HepG2 (cell line): ENCODE data around the gene PLK3. TPM values are rescaled to one million over a fixed set of nuclear protein-coding genes. Genes with fewer than 3 reads are reported as not detected.

ENCODE experiments used
- EP300 ChIP-seq, 3 experiments: sonication (generic) in 1 of 3; formaldehyde crosslinking in 1 of 3; IDR thresholded peaks; 2 replicates each; pipeline versions ENCODE4 v1.5.1 to v1.6.1; 2011 to 2020; ENCODE audit warnings: low read depth in 2 of 3, low read length in 2 of 3, borderline replicate concordance in 1 of 3, improper control_type of control experiment in 1 of 3, mild to moderate bottlenecking in 1 of 3, missing genetic modification reagents in 1 of 3, moderate library complexity in 1 of 3
- KDM2A ChIP-seq: sonication (generic); formaldehyde crosslinking; IDR thresholded peaks from 2 replicates; pipeline ENCODE4 v1.4.0; 2020; ENCODE audit warnings: low read depth, missing genetic modification reagents, borderline replicate concordance
- MED1 ChIP-seq: sonication (generic); formaldehyde crosslinking; IDR thresholded peaks from 2 replicates; pipeline ENCODE4 v1.4.0; 2020; ENCODE audit warnings: missing genetic modification reagents
- NFRKB ChIP-seq: fragments of 450-650 bp; IDR thresholded peaks from 2 replicates; pipeline ENCODE4 v1.6.1; 2017
- PHB2 ChIP-seq: fragments of 450-650 bp; IDR thresholded peaks from 2 replicates; pipeline ENCODE4 v1.6.1; 2018; ENCODE audit not compliant: partially characterized antibody
- RARA ChIP-seq: IDR thresholded peaks from 2 replicates; pipeline ENCODE4 v1.6.1; 2016; ENCODE audit warnings: missing genetic modification reagents, missing compliant biosample characterization
- SUZ12 ChIP-seq: fragments of 150-350 bp; IDR thresholded peaks from 2 replicates; pipeline ENCODE4 v1.6.1; 2014; ENCODE audit warnings: low read depth, low read length
- TEAD2 ChIP-seq: sonication (generic); formaldehyde crosslinking; IDR thresholded peaks from 2 replicates; pipeline ENCODE4 v1.9.0; 2021; ENCODE audit warnings: missing genetic modification reagents
- ZNF234 ChIP-seq: sonication (generic); formaldehyde crosslinking; conservative IDR thresholded peaks from 2 replicates; pipeline ENCODE4 v1.5.1; 2020; ENCODE audit warnings: mild to moderate bottlenecking, missing genetic modification reagents
- ZNF260 ChIP-seq: sonication (generic); formaldehyde crosslinking; IDR thresholded peaks from 2 replicates; pipeline ENCODE4 v1.4.0; 2020; ENCODE audit warnings: missing genetic modification reagents, low read depth, mild to moderate bottlenecking, borderline replicate concordance
- ZNF850 ChIP-seq: sonication (generic); formaldehyde crosslinking; conservative IDR thresholded peaks from 2 replicates; pipeline ENCODE4 v1.9.0; 2021; ENCODE audit warnings: mild to moderate bottlenecking, missing genetic modification reagents
- ZSCAN25 ChIP-seq: sonication (generic); formaldehyde crosslinking; IDR thresholded peaks from 2 replicates; pipeline ENCODE4 v1.8.0; 2022; ENCODE audit warnings: mild to moderate bottlenecking, missing genetic modification reagents
- polyA plus RNA-seq, 8 experiments: library from polyadenylated mRNA; depleted of rRNA in 3 of 8; stranded (reverse) in 7 of 8; unstranded in 1 of 8; fragments of >200 nt; fragmentation: Illumina TruSeq in 4 of 8; extraction: Trizol in 4 of 8; gene quantifications; 2 replicates each; pipeline versions ENCODE4 v1.2.1 to v1.2.3, GENCODE V29; 2011 to 2016; ENCODE audit warnings: low read depth in 4 of 8, missing spikeins in 1 of 8, mixed read lengths in 1 of 8; ENCODE audit not compliant: insufficient read depth in 1 of 8
- total RNA-seq, 5 experiments: library from RNA; depleted of rRNA; stranded (reverse); fragments of >200 nt; fragmentation: Illumina TruSeq; extraction: Trizol; gene quantifications; 2 replicates each; pipeline ENCODE4 v1.2.3, GENCODE V29; 2016; ENCODE audit warnings: low read depth in 1 of 5
- TF ChIP-seq, protein P1 (sequence below): sonication (generic); formaldehyde crosslinking; IDR thresholded peaks from 2 replicates; pipeline ENCODE4 v1.5.0; 2020; ENCODE audit warnings: mild to moderate bottlenecking, missing genetic modification reagents, borderline replicate concordance
- TF ChIP-seq, protein P2 (sequence below): sonication (generic); formaldehyde crosslinking; IDR thresholded peaks from 2 replicates; pipeline ENCODE4 v1.4.0; 2020; ENCODE audit warnings: missing genetic modification reagents
- TF ChIP-seq, protein P3 (sequence below): IDR thresholded peaks from 2 replicates; pipeline ENCODE4 v1.6.1; 2018; ENCODE audit warnings: missing genetic modification reagents
- TF ChIP-seq, protein P4 (sequence below): sonication (generic); formaldehyde crosslinking; IDR thresholded peaks from 2 replicates; pipeline ENCODE4 v1.5.1; 2020; ENCODE audit warnings: mild to moderate bottlenecking, missing genetic modification reagents, borderline replicate concordance

Gene PLK3
- total and polyA plus RNA-seq, 2 of the 13 experiments (the other 11 are each of a cell fraction or from before 2014, with no cell fraction given): 9.8 to 16.9 TPM

DNA sequence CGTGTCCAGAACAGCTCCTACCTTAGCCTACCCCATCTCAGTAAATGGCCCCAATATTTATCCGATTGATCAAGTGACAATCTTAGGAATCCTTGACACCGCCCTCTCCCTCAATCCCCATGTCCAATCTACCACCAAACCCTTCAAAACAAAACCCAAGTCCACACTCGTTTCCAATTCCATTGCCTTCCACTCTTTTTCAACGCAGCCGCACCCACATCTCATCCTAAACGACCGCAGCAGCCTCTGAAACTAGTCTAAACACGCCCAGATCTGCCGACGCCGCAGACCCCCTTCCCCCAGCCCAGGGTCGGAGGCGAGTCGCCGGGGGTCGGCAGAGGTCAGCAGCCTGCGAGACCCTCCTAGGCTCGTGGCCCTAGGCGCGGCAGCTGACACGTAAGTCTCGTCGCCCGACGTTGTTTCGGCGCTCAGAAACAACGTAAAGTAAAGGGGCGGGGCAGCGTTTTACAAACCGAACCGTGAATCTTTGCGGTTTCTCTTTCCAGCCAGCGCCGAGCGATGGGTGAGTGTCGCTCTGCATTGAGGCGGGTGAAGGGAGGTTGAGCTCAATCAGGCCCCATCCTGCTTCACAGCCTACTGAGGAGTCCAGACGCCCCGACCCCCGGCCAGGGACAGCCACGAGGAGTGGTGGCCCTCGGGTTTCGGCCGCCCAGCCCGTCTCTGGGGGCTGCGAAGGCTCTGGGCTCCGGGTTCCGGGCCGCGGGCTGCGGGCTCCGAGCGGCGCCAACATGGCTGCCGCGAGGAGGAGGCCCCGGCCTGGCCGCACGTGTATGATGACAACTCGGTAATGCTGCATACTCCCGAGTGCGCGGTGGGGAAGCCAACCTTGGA lies 24.9 kb upstream of the PLK3 start, which contains the start of gene RPS8 (continued):
- TF ChIP-seq ZSCAN25 (CRISPR knock-in tag) (no peak; the same call in 1 of the 2 replicates), MED1 (CRISPR knock-in tag) (peak; percentile 90), ZNF260 (CRISPR knock-in tag) (no peak), PHB2 (no peak), ZNF850 (peak; percentile 76), RARA (CRISPR knock-in tag) (peak; percentile 66), KDM2A (peak; percentile 87; the same call in 1 of the 2 replicates), SUZ12 (no peak), ZNF234 (CRISPR knock-in tag) (peak; percentile 88), TEAD2 (CRISPR knock-in tag) (no peak), EP300 (IDR thresholded peaks at IDR 0.05; ENCODE audit: low read depth in 2 of 2, low read length in 2 of 2) (0 out of 4 replicates have a peak, but pooled peaks of 1 of the 2 experiments have one; percentile 11), EP300 (CRISPR knock-in tag; IDR thresholded peaks at IDR 0.05; ENCODE audit: borderline replicate concordance) (0 out of 2 replicates have a peak, but pooled peaks have one; percentile 31), NFRKB (no peak)
- TF ChIP-seq, protein P1, sequence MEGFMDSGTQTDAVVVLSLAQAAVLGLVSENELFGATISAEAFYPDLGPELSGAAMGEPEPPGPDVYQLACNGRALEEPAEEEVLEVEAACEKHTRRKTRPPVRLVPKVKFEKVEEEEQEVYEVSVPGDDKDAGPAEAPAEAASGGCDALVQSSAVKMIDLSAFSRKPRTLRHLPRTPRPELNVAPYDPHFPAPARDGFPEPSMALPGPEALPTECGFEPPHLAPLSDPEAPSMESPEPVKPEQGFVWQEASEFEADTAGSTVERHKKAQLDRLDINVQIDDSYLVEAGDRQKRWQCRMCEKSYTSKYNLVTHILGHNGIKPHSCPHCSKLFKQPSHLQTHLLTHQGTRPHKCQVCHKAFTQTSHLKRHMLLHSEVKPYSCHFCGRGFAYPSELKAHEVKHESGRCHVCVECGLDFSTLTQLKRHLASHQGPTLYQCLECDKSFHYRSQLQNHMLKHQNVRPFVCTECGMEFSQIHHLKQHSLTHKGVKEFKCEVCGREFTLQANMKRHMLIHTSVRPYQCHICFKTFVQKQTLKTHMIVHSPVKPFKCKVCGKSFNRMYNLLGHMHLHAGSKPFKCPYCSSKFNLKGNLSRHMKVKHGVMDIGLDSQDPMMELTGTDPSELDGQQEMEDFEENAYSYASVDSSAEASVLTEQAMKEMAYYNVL (CRISPR knock-in tag): 0 out of 2 replicates have a peak, but pooled peaks have one; percentile 44
- TF ChIP-seq, protein P2, sequence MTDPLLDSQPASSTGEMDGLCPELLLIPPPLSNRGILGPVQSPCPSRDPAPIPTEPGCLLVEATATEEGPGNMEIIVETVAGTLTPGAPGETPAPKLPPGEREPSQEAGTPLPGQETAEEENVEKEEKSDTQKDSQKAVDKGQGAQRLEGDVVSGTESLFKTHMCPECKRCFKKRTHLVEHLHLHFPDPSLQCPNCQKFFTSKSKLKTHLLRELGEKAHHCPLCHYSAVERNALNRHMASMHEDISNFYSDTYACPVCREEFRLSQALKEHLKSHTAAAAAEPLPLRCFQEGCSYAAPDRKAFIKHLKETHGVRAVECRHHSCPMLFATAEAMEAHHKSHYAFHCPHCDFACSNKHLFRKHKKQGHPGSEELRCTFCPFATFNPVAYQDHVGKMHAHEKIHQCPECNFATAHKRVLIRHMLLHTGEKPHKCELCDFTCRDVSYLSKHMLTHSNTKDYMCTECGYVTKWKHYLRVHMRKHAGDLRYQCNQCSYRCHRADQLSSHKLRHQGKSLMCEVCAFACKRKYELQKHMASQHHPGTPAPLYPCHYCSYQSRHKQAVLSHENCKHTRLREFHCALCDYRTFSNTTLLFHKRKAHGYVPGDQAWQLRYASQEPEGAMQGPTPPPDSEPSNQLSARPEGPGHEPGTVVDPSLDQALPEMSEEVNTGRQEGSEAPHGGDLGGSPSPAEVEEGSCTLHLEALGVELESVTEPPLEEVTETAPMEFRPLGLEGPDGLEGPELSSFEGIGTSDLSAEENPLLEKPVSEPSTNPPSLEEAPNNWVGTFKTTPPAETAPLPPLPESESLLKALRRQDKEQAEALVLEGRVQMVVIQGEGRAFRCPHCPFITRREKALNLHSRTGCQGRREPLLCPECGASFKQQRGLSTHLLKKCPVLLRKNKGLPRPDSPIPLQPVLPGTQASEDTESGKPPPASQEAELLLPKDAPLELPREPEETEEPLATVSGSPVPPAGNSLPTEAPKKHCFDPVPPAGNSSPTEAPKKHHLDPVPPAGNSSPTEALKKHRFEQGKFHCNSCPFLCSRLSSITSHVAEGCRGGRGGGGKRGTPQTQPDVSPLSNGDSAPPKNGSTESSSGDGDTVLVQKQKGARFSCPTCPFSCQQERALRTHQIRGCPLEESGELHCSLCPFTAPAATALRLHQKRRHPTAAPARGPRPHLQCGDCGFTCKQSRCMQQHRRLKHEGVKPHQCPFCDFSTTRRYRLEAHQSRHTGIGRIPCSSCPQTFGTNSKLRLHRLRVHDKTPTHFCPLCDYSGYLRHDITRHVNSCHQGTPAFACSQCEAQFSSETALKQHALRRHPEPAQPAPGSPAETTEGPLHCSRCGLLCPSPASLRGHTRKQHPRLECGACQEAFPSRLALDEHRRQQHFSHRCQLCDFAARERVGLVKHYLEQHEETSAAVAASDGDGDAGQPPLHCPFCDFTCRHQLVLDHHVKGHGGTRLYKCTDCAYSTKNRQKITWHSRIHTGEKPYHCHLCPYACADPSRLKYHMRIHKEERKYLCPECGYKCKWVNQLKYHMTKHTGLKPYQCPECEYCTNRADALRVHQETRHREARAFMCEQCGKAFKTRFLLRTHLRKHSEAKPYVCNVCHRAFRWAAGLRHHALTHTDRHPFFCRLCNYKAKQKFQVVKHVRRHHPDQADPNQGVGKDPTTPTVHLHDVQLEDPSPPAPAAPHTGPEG (CRISPR knock-in tag): peak; percentile 77; the same call in 1 of the 2 replicates
- TF ChIP-seq, protein P3, sequence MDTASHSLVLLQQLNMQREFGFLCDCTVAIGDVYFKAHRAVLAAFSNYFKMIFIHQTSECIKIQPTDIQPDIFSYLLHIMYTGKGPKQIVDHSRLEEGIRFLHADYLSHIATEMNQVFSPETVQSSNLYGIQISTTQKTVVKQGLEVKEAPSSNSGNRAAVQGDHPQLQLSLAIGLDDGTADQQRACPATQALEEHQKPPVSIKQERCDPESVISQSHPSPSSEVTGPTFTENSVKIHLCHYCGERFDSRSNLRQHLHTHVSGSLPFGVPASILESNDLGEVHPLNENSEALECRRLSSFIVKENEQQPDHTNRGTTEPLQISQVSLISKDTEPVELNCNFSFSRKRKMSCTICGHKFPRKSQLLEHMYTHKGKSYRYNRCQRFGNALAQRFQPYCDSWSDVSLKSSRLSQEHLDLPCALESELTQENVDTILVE (CRISPR knock-in tag): peak; percentile 73
- TF ChIP-seq, protein P4, sequence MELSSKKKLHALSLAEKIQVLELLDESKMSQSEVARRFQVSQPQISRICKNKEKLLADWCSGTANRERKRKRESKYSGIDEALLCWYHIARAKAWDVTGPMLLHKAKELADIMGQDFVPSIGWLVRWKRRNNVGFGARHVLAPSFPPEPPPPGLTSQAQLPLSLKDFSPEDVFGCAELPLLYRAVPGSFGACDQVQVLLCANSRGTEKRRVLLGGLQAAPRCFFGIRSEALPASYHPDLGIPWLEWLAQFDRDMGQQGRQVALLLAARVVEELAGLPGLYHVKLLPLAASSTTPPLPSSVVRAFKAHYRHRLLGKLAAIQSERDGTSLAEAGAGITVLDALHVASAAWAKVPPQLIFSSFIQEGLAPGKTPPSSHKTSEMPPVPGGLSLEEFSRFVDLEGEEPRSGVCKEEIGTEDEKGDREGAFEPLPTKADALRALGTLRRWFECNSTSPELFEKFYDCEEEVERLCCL (CRISPR knock-in tag): peak; percentile 36; the same call in 1 of the 2 replicates
